H1 (cell line): ENCODE results near the gene CRTC1. TPM values are rescaled to one million over a fixed set of nuclear protein-coding genes. Genes with fewer than 3 reads are reported as not detected.

ENCODE experiments used
- CTCF ChIA-PET: fragments of 300-600 bp; sonication (Branson Sonifier 250); formaldehyde crosslinking; loops from one replicate; lab custom pipeline; 2021; ENCODE audit not compliant: partially characterized antibody; lab: Charles Lee
- POLR2A ChIA-PET: fragments of 300-600 bp; sonication (Branson Sonifier 250); formaldehyde crosslinking; loops from one replicate; lab custom pipeline; 2021; ENCODE audit warnings: inconsistent platforms; ENCODE audit not compliant: partially characterized antibody; lab: Charles Lee
- DNase-seq, 2 experiments: peaks; one replicate each; pipeline versions ENCODE4 v3.0.0 to v3.0.0-alpha.2; 2010 to 2022; ENCODE audit warnings: low spot score in 2 of 2, low read depth in 1 of 2, mixed read lengths in 1 of 2
- FAIRE-seq: peaks from 2 replicates; lab custom pipeline; 2011; peaks lifted over from hg19 to GRCh38; lab: Jason Lieb, UNC
- H2AFZ ChIP-seq: 2 replicates; pipeline ENCODE4 v1.8.1; 2012; ENCODE audit warnings: low read length, inconsistent platforms
- H2AK5ac ChIP-seq: 2 replicates; pipeline ENCODE4 v1.6.1; 2013; ENCODE audit warnings: low read depth, low read length
- H2BK120ac ChIP-seq: replicated peaks from 2 replicates; pipeline ENCODE3; 2013; ENCODE audit warnings: low read depth, low read length, inconsistent platforms
- H2BK12ac ChIP-seq: 2 replicates; pipeline ENCODE4 v1.6.1; 2013; ENCODE audit warnings: low read depth, low read length
- H2BK15ac ChIP-seq: 2 replicates; pipeline ENCODE4 v1.6.1; 2013; ENCODE audit warnings: low read length
- H2BK20ac ChIP-seq: 2 replicates; pipeline ENCODE4 v1.6.1; 2013; ENCODE audit warnings: low read length
- H2BK5ac ChIP-seq: 2 replicates; pipeline ENCODE4 v1.6.1; 2013; ENCODE audit warnings: low read depth, low read length
- H3K14ac ChIP-seq: 2 replicates; pipeline ENCODE4 v1.6.1; 2013; ENCODE audit warnings: inconsistent platforms; ENCODE audit not compliant: insufficient read length
- H3K18ac ChIP-seq: 2 replicates; pipeline ENCODE4 v1.6.1; 2013; ENCODE audit warnings: low read length; ENCODE audit errors: extremely low read depth
- H3K23ac ChIP-seq: 2 replicates; pipeline ENCODE4 v1.6.1; 2013; ENCODE audit warnings: inconsistent platforms; ENCODE audit not compliant: insufficient read length
- H3K23me2 ChIP-seq: 2 replicates; pipeline ENCODE4 v1.6.1; 2013; ENCODE audit warnings: low read depth, low read length
- H3K27ac ChIP-seq: 2 replicates; pipeline ENCODE4 v1.6.1; 2011; ENCODE audit warnings: low read depth, low read length, inconsistent platforms
- H3K27me3 ChIP-seq, 4 experiments: replicated peaks in 1 of 4; 1 replicate in 1 of 4; 2 replicates in 3 of 4; pipeline versions ENCODE4 v1.6.1 to v1.8.1; 2011 to 2013; ENCODE audit warnings: low read length in 3 of 4, mild to moderate bottlenecking in 3 of 4, inconsistent platforms in 2 of 4, mixed read lengths in 2 of 4, moderate library complexity in 1 of 4; ENCODE audit not compliant: control insufficient read depth in 3 of 4, insufficient read depth in 3 of 4; ENCODE audit errors: extremely low read depth in 1 of 4
- H3K36me3 ChIP-seq, 4 experiments: 2 replicates each; pipeline versions ENCODE4 v1.6.1 to v1.8.1; 2011 to 2013; ENCODE audit warnings: mild to moderate bottlenecking in 4 of 4, low read length in 3 of 4, moderate library complexity in 2 of 4, control low read depth in 1 of 4, inconsistent platforms in 1 of 4; ENCODE audit not compliant: insufficient read depth in 4 of 4, control insufficient read depth in 2 of 4
- H3K4ac ChIP-seq: replicated peaks from 2 replicates; pipeline ENCODE3; 2013; ENCODE audit warnings: low read length, low read depth, mixed read lengths, inconsistent platforms; ENCODE audit not compliant: insufficient read length
- H3K4me1 ChIP-seq, 4 experiments: replicated peaks in 1 of 4; 1 replicate in 1 of 4; 2 replicates in 3 of 4; pipeline versions ENCODE4 v1.6.1 to v1.8.1; 2011 to 2013; ENCODE audit warnings: low read length in 3 of 4, inconsistent platforms in 2 of 4, mixed read lengths in 1 of 4; ENCODE audit not compliant: insufficient read depth in 4 of 4, control insufficient read depth in 3 of 4
- H3K4me2 ChIP-seq, 2 experiments: 2 replicates each; pipeline versions ENCODE4 v1.6.1 to v1.8.1; 2011 to 2013; ENCODE audit warnings: low read depth in 2 of 2, low read length in 2 of 2, control low read depth in 1 of 2, inconsistent platforms in 1 of 2, mild to moderate bottlenecking in 1 of 2; ENCODE audit not compliant: insufficient read depth in 1 of 2
- H3K4me3 ChIP-seq, 4 experiments: fragments of 200-600, 300-600 bp in 1 of 4; sonication (generic), shearing (Covaris generic), sonication (Bioruptor Twin) in 1 of 4; 2 replicates each; pipeline versions ENCODE4 v1.5.1 to v1.8.1; 2011 to 2016; ENCODE audit warnings: low read length in 4 of 4, low read depth in 3 of 4, control low read depth in 2 of 4, inconsistent platforms in 2 of 4, mild to moderate bottlenecking in 2 of 4, mixed read lengths in 1 of 4, moderate library complexity in 1 of 4; ENCODE audit not compliant: insufficient read depth in 2 of 4; ENCODE audit errors: extremely low read depth in 1 of 4
- H3K56ac ChIP-seq: replicated peaks from 2 replicates; pipeline ENCODE3; 2013; ENCODE audit warnings: low read depth, mild to moderate bottlenecking, mixed read lengths, low read length, inconsistent platforms; ENCODE audit not compliant: insufficient read length
- H3K79me1 ChIP-seq: 2 replicates; pipeline ENCODE4 v1.6.1; 2013; ENCODE audit warnings: low read depth, low read length, control low read depth
- H3K79me2 ChIP-seq, 2 experiments: 2 replicates each; pipeline versions ENCODE4 v1.6.1 to v1.8.1; 2012 to 2013; ENCODE audit warnings: low read length in 2 of 2, mild to moderate bottlenecking in 2 of 2, inconsistent platforms in 1 of 2; ENCODE audit not compliant: insufficient read depth in 2 of 2, control insufficient read depth in 1 of 2
- H3K9ac ChIP-seq, 4 experiments: replicated peaks in 1 of 4; 1 replicate in 1 of 4; 2 replicates in 3 of 4; pipeline versions ENCODE4 v1.6.1 to v1.8.1; 2011 to 2013; ENCODE audit warnings: low read depth in 3 of 4, low read length in 3 of 4, control low read depth in 2 of 4, mild to moderate bottlenecking in 2 of 4, moderate library complexity in 2 of 4, inconsistent platforms in 1 of 4; ENCODE audit errors: extremely low read depth in 1 of 4
- H3K9me3 ChIP-seq, 2 experiments: 2 replicates each; pipeline versions ENCODE4 v1.6.1 to v1.8.1; 2012 to 2013; ENCODE audit warnings: mild to moderate bottlenecking in 2 of 2, moderate library complexity in 2 of 2, control low read depth in 1 of 2, inconsistent platforms in 1 of 2, low read depth in 1 of 2, low read length in 1 of 2, mixed read lengths in 1 of 2; ENCODE audit not compliant: insufficient read depth in 2 of 2
- H4K20me1 ChIP-seq, 2 experiments: replicated peaks in 1 of 2; 2 replicates each; pipeline versions ENCODE3 to v1.8.1; 2011 to 2013; ENCODE audit warnings: inconsistent platforms in 2 of 2, low read length in 2 of 2, mild to moderate bottlenecking in 1 of 2; ENCODE audit not compliant: insufficient read depth in 2 of 2, control insufficient read depth in 1 of 2
- H4K5ac ChIP-seq: 2 replicates; pipeline ENCODE4 v1.6.1; 2013; ENCODE audit warnings: low read length, low read depth, mixed read lengths, inconsistent platforms; ENCODE audit not compliant: insufficient read length
- H4K8ac ChIP-seq: 2 replicates; pipeline ENCODE4 v1.8.0; 2013; ENCODE audit warnings: mild to moderate bottlenecking, moderate library complexity, low read length, inconsistent platforms; ENCODE audit not compliant: insufficient read depth; ENCODE audit errors: extremely low read depth
- H4K91ac ChIP-seq: replicated peaks from 2 replicates; pipeline ENCODE3; 2013; ENCODE audit warnings: low read length, mixed read lengths, inconsistent platforms; ENCODE audit not compliant: insufficient read length
- CBX8 ChIP-seq: fragments of 300-800, 300-1000 bp; sonication (generic); IDR thresholded peaks from 2 replicates; pipeline ENCODE4 v1.7.1; 2016; ENCODE audit warnings: low read depth, low read length, borderline replicate concordance
- POU5F1 ChIP-seq: IDR thresholded peaks from 2 replicates; pipeline ENCODE4 v1.6.1; 2011; ENCODE audit warnings: low read depth, mild to moderate bottlenecking, low read length, moderate library complexity
- RAD21 ChIP-seq, 2 experiments: IDR thresholded peaks in 1 of 2; conservative IDR thresholded peaks in 1 of 2; 2 replicates each; pipeline ENCODE4 v1.6.1; 2011; ENCODE audit warnings: low read depth in 2 of 2, low read length in 2 of 2, improper control_type of control experiment in 1 of 2, inconsistent platforms in 1 of 2, mild to moderate bottlenecking in 1 of 2, moderate library complexity in 1 of 2
- SAP30 ChIP-seq: fragments of 300-600 bp; sonication (generic); IDR thresholded peaks from 2 replicates; pipeline ENCODE4 v1.7.1; 2012; ENCODE audit warnings: low read length, moderate library complexity, mild to moderate bottlenecking, inconsistent platforms; ENCODE audit not compliant: insufficient read depth, insufficient replicate concordance
- WGBS, 2 experiments: shearing (Covaris generic) in 1 of 2; methylation state at CpG; one replicate each; pipeline versions ENCODE4 v1.1.6 to v1.1.7; 2013 to 2015; ENCODE audit warnings: low lambda C conversion rate in 2 of 2, mixed read lengths in 2 of 2, inconsistent platforms in 1 of 2, low coverage in 1 of 2, missing lambda C conversion rate in 1 of 2; ENCODE audit not compliant: insufficient replicate concordance in 2 of 2, insufficient coverage in 1 of 2, insufficient read length in 1 of 2; ENCODE audit errors: extremely low coverage in 1 of 2, missing lambda C conversion rate in 1 of 2; 5-methylcytosine and 5-hydroxymethylcytosine counted together
- polyA plus RNA-seq, 7 experiments: library from polyadenylated mRNA; depleted of rRNA in 3 of 7; stranded (reverse) in 5 of 7; unstranded in 2 of 7; fragments of >200 nt in 5 of 7; fragments of 200-250 nt in 2 of 7; gene quantifications; 1 replicate in 5 of 7; 2 replicates in 1 of 7; 4 replicates in 1 of 7; pipeline versions ENCODE4 v1.2.1 to v1.2.3, GENCODE V29; 2011 to 2013; ENCODE audit warnings: missing spikeins in 2 of 7, mixed read lengths in 2 of 7
- total RNA-seq: library from RNA; stranded (reverse); fragmentation: NEBNext Ultra II Directional; extraction: Animal tissue kit (Norgen Biotek cat#: 25700); gene quantifications from 2 replicates; pipeline ENCODE4 v1.2.1, GENCODE V29; 2021

Gene CRTC1
- total and polyA plus RNA-seq, 2 of the 8 experiments (the other 6 are each of a cell fraction or from before 2014, with no cell fraction given), result 2.9 to 8.5 TPM

DNA sequence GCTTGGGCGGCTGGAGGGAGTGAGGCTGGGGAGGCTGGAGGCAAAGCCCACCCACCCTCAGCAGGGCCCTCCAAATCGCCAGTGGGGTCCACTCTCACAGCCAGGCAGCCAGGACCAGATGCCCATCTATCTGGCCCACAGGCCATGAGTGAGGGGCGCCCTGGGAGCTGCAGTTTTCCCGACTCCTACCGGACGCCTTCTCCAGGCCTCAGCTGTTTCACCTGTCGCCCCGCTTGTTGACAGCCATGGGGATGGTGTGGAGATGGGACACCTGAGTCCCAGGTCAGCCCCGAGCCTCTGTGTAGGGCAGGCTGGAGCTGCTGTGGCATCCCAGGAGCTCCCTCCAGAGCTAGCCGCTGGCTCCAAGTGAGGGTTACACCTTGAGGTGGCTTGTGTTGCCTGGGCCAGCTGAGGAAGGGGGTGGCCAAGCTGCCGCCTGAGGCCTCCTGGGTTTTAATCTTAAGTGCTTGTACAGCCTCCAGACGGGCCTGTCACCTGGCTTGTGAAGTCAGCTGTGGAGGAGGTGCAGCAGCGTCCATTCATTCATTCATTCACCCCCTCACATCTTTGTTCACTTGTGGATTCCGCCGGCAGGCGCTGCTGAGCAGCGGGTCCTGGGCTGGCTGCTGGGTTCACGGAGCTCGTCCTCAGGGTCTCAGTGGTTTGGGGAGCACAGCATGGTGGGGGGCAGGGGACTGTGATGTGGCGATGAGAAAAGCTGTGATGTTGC, 55.6 kb downstream of the CRTC1 start:
- no peak overlapping the region for H4K8ac ChIP-seq
- peaks cover 3 to 8% of the 10 kb centered on the region in 2 experiments for H4K20me1 ChIP-seq
- H2BK20ac ChIP-seq, result no peak overlapping the region
- H3K23ac ChIP-seq, result no peak overlapping the region
- H2BK120ac ChIP-seq, result no peak overlapping the region
- no peak overlapping the region for H2AK5ac ChIP-seq
- ChIA-PET CTCF (interaction anchor here (0.7 to 1.7 kb wide), 12 partner anchors 11 to 277 kb away, joined by 3 to 6 read pairs (median 3); no protein-coding TSS in a partner anchor), POLR2A (interaction anchor here (0.9 to 1.6 kb wide), 8 partner anchors 9 to 156 kb away, joined by 3 to 6 read pairs (median 3); no protein-coding TSS in a partner anchor)
- no peak overlapping the region for H4K91ac ChIP-seq
- no peak overlapping the region for H3K27ac ChIP-seq
- H3K79me2 ChIP-seq, result no peaks in the 10 kb centered on the region
- no peak overlapping the region for H3K9ac ChIP-seq
- H3K36me3 ChIP-seq, result no peaks in the 10 kb centered on the region
- no peaks in the 10 kb centered on the region for H3K27me3 ChIP-seq
- no peak overlapping the region for H2BK5ac ChIP-seq
- no peak overlapping the region for H3K4ac ChIP-seq
- H4K5ac ChIP-seq, result no peak overlapping the region
- no peak overlapping the region for H3K4me3 ChIP-seq
- H3K9me3 ChIP-seq, result no peaks in the 10 kb centered on the region
- no peak overlapping the region for H2BK15ac ChIP-seq
- no peak overlapping the region for H2BK12ac ChIP-seq
- no peak overlapping the region for H3K56ac ChIP-seq
- no peak overlapping the region for H3K14ac ChIP-seq
- H3K4me1 ChIP-seq, result no peaks in the 10 kb centered on the region; a peak in 1 of 7 replicates
- WGBS, 2 experiments, result 89% methylated on average over 20 of the region's 20 CpGs; no CpG with 5 or more reads in 1 of the 2 experiments
- TF ChIP-seq RAD21 (IDR thresholded peaks at IDR 0.05 in 1 of 2, conservative IDR thresholded peaks at IDR 0.05 in 1 of 2; ENCODE audit: low read depth in 2 of 2, low read length in 2 of 2) (no peak), POU5F1 (no peak), CBX8 (no peak), SAP30 (no peak)
- no peak overlapping the region for H3K4me2 ChIP-seq
- H3K18ac ChIP-seq, result no peak overlapping the region
- peaks cover 2% of the 10 kb centered on the region; the same call in 1 of the 2 replicates for H3K79me1 ChIP-seq
- DNase-seq (no peak), FAIRE-seq (no peak)
- no peak overlapping the region for H2AFZ ChIP-seq
- no peaks in the 10 kb centered on the region for H3K23me2 ChIP-seq
